Activated CD8-positive, alpha-beta T cell treated with anti-CD3 and anti-CD28 coated beads, Interleukin-2, amount 10 ng/mL, durations not matched to agents 7 days and 5 days (primary cell): ENCODE measurements around the gene PPP1CC. TPM values are rescaled to one million over a fixed set of nuclear protein-coding genes. Genes with fewer than 3 reads are reported as not detected.

Experiments
- ATAC-seq: fragments of 150-1000 bp; cut with Tn5 transposase; one replicate; pipeline ENCODE4 v1.10.0; 2021; ENCODE audit warnings: moderate library complexity
- CTCF ChIA-PET: fragments of 350-600 bp; sonication (Branson Sonifier 250); formaldehyde crosslinking; loops from one replicate; lab custom pipeline; 2021; ENCODE audit warnings: antibody characterized with exemption; lab: Charles Lee
- POLR2A ChIA-PET: fragments of 350-600 bp; sonication (Branson Sonifier 250); formaldehyde crosslinking; loops from one replicate; lab custom pipeline; 2021; ENCODE audit warnings: antibody characterized with exemption; lab: Charles Lee
- DNase-seq: peaks from one replicate; pipeline ENCODE4 v3.0.0-alpha.2; 2020
- H3K27ac Mint-ChIP-seq: one replicate; pipeline ENCODE4 v1.8.0; 2021; ENCODE audit warnings: mild to moderate bottlenecking, mixed read lengths
- H3K27me3 Mint-ChIP-seq: one replicate; pipeline ENCODE4 v1.8.0; 2021; ENCODE audit warnings: low read depth, mixed read lengths
- H3K36me3 Mint-ChIP-seq: one replicate; pipeline ENCODE4 v1.8.0; 2021; ENCODE audit warnings: low read depth, mixed read lengths
- H3K4me1 Mint-ChIP-seq: one replicate; pipeline ENCODE4 v1.8.0; 2021; ENCODE audit warnings: low read depth, mixed read lengths
- H3K4me3 Mint-ChIP-seq: one replicate; pipeline ENCODE4 v1.8.0; 2021; ENCODE audit warnings: mild to moderate bottlenecking, mixed read lengths
- H3K9me3 Mint-ChIP-seq: one replicate; pipeline ENCODE4 v1.8.0; 2022; ENCODE audit warnings: mixed read lengths; ENCODE audit not compliant: insufficient read depth
- total RNA-seq, 2 experiments: library from RNA; stranded (reverse); gene quantifications; one replicate each; pipeline ENCODE4 v1.2.3, GENCODE V29; 2021

The PPP1CC gene
- total RNA-seq, 2 experiments from 2014 or later = 162 to 179 TPM

DNA sequence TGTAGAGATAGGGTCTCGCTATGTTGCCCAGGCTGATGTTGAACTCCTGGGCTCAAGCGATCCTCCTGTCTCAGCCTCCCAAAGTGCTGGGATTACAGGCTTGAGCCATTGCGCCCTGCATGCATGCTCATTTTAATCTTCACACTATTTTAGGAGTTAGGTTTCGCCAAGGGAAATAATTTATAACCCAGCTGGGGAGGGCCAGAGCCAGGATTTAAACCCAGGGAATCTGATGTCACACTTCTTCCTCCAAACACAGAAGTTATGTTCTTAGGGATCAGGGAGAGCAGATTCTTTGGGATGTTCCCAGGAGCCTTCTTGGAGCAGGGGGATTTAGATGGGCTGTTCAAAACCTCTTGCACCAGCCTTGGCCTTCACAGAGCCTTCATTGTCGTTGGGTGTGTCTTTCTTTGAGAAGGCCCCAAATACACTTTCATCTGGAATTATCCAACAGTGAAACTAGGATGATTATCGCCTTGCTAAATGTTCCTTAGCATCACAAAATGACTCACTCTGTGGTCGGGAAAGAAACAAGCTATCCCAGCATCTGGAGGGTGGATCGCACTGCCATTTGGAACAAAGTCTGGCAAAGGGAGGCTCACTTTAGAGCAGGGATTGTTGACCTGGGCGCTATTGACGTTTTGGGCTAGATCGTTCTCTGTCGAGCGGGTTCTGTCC, 8.2 kb upstream of the PPP1CC start:
- DNase-seq (no peak), ATAC-seq (no peak)
- ChIA-PET POLR2A (no interaction called here), CTCF (no interaction called here)
- no peak overlapping the region for H3K4me3 Mint-ChIP-seq
- no peaks in the 10 kb centered on the region for H3K36me3 Mint-ChIP-seq
- H3K27me3 Mint-ChIP-seq = peaks cover 2% of the 10 kb centered on the region
- no peaks in the 10 kb centered on the region for H3K9me3 Mint-ChIP-seq
- no peak overlapping the region for H3K27ac Mint-ChIP-seq
- no peaks in the 10 kb centered on the region for H3K4me1 Mint-ChIP-seq

DNA sequence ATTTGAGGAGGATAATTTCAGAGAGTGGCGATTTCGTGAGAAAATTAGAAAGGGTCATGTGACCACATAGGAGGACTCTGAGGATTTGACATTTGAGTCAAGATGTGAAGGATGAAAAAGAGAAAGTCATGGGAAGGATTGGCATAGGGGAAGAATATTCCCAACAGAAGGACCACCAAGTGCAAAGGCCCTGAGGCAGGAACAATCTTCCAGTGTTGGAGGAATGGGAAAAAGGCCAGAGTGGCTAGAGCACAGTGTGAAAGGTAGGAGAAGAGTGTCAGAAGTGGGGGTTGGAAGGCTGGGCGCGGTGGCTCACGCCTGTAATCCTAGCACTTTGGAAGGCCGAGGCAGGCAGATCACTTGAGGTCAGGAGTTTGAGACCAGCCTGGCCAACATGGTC, 3.9 kb upstream of the PPP1CC start:
- peaks cover 2% of the 10 kb centered on the region for H3K27me3 Mint-ChIP-seq
- H3K4me3 Mint-ChIP-seq = no peak overlapping the region
- H3K36me3 Mint-ChIP-seq = peaks cover 7% of the 10 kb centered on the region
- DNase-seq (no peak), ATAC-seq (no peak)
- H3K27ac Mint-ChIP-seq = no peak overlapping the region
- CTCF ChIA-PET = no interaction called here
- H3K9me3 Mint-ChIP-seq = no peaks in the 10 kb centered on the region
- H3K4me1 Mint-ChIP-seq = peaks cover 16% of the 10 kb centered on the region
- POLR2A ChIA-PET = interaction anchor here (0.5 kb wide), 1 partner anchor 172 kb away, joined by 3 read pairs; no protein-coding TSS in a partner anchor

DNA sequence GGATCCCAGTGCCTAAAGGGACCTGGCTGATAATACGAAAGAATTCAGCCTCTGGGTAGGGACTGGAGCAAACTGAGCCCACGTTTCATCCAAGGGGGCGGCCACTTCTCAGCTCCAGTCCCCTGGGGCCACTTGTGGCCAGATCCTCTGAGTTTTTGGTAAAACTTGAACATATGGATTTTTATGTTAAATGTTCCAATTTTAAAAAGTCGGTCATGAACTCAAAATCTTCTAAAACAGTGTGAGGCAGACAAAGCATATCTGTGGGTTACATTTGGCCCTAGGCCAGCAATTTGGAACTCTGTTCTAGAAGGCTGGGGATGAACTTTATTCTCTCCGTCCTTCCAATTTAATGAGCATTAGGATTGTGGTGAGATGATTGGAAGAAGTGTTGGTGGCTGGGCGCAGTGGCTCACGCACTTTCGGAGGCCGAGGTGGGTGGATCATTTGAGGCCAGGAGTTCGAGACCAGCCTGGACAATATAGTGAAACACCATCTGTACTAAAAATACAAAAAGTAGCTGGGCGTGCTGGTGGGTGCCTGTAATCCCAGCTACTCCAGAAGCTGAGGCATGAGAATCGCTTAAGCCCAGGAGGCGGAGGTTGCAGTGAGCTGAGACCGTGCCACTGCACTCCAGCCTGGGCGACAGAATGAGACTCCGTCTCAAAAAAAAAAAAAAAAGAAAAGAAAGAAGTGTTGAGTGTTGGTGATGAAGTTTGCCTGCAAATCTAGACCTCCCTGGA, 3.0 kb upstream of the PPP1CC start:
- Mint-ChIP-seq H3K27me3 (peaks cover under 1% of the 10 kb centered on the region), H3K36me3 (peaks cover 13% of the 10 kb centered on the region), H3K9me3 (no peaks in the 10 kb centered on the region), H3K27ac (no peak overlapping the region), H3K4me1 (peaks cover 17% of the 10 kb centered on the region), H3K4me3 (no peak overlapping the region)
- DNase-seq (no peak), ATAC-seq (no peak)
- POLR2A ChIA-PET = interaction anchor here (0.5 kb wide), 1 partner anchor 171 kb away, joined by 3 read pairs; no protein-coding TSS in a partner anchor
- CTCF ChIA-PET = interaction anchor here (0.7 to 1.1 kb wide), 2 partner anchors 30 to 144 kb away, joined by 3 read pairs; no protein-coding TSS in a partner anchor

DNA sequence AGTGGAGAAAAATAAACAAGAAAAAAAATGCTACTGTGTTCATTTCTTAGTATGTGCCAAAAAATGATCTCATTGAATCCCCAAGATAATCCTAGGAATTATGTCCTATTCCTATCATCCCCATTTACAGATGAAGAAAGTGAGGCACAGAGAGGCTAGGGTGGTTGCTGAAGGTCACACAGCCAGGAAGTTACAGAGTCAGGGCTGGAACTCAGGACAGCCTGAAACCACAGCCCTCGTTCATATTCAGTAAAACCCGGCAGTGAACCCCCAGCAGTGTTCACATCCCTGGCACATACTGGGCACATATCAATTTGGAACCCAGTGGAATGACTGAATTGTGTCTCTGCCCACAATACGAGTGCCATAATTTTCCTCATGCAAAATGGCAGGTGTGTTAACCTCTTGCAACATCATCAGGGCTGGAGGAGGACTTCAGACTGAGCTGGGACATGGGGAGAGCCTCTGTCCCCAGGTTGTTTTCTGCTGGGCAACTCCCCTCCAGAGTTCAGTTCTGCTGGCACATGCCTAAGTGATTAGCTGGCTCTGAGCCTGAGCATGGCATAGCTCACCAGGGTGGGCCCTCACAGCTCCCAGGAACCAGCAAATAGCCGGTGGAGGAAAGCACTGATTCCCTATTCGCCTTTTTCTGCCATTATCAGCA, 2.0 kb upstream of the PPP1CC start:
- no peak for DNase-seq
- ChIA-PET CTCF (interaction anchor here (1.0 to 1.1 kb wide), 2 partner anchors 12 to 31 kb away, joined by 3 read pairs; no protein-coding TSS in a partner anchor), POLR2A (no interaction called here)
- Mint-ChIP-seq H3K27ac (no peak overlapping the region), H3K27me3 (no peaks in the 10 kb centered on the region), H3K9me3 (no peaks in the 10 kb centered on the region), H3K4me1 (peaks cover 26% of the 10 kb centered on the region), H3K4me3 (no peak overlapping the region), H3K36me3 (peaks cover 21% of the 10 kb centered on the region)
- ATAC-seq = no peak

DNA sequence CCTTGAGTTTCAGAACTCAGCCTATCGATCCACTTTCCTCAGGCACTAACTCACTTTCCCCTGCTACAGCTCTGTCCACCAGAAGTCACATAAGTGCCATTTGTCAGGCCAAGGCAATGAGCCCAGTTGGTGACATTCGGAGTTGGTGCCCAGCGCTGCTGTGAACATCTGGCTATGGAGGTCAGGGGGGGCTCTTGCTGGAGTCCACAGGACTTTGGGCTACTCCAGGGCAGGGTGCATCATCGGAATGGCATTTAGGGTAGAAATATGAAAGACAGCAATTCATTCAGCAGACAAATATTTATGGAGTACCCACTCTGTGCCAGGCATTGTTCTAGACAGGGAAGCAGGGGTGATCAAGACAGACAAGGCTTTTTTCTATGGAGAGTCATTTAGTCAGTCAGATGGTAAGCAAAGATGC, 1.5 kb upstream of the PPP1CC start:
- peak overlapping the region; percentile 100 for H3K4me3 Mint-ChIP-seq
- no peaks in the 10 kb centered on the region for H3K27me3 Mint-ChIP-seq
- CTCF ChIA-PET = interaction anchor here (1.0 to 1.1 kb wide), 2 partner anchors 11 to 32 kb away, joined by 3 read pairs; no protein-coding TSS in a partner anchor
- ATAC-seq (no peak), DNase-seq (no peak)
- H3K4me1 Mint-ChIP-seq = peaks cover 32% of the 10 kb centered on the region
- POLR2A ChIA-PET = interaction anchor here (1.5 to 4.9 kb wide), 3 partner anchors 29 to 95 kb away, joined by 5 to 28 read pairs (median 5); no protein-coding TSS in a partner anchor
- H3K9me3 Mint-ChIP-seq = no peaks in the 10 kb centered on the region
- no peak overlapping the region for H3K27ac Mint-ChIP-seq
- H3K36me3 Mint-ChIP-seq = peaks cover 26% of the 10 kb centered on the region

DNA sequence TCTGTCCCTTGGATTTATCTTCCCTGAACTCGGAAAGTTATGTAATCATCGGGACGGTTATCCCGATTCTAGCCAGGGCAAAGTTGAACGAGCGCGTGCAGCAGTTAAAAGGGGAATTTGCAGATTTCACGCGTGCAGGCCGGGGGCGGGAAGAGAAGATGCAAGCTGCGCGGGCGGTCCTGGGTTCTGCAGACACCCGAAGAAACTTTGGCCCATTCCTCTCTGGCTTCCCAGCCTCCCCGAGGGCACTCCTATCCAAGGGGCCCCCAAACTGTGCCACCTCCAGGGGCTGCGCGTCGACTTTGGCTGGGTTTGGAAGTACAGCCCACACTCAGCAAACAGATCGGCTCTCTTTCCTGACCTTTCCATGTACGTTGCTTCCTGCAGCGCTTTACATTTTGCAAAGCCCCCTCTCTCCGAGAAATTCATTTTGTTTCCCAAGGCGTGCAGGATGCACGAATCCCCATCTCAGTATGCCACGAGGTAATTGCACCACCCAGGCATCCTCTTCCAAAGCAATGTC, 941 bp upstream of the PPP1CC start:
- ChIA-PET CTCF (interaction anchor here (0.7 kb wide), 1 partner anchor 144 kb away, joined by 3 read pairs; no protein-coding TSS in a partner anchor), POLR2A (interaction anchor here (0.6 to 4.9 kb wide), 8 partner anchors 13 to 162 kb away, joined by 3 to 28 read pairs (median 4); no protein-coding TSS in a partner anchor)
- Mint-ChIP-seq H3K27me3 (no peaks in the 10 kb centered on the region), H3K4me1 (peaks cover 36% of the 10 kb centered on the region), H3K27ac (peak overlapping the region; percentile 44), H3K9me3 (no peaks in the 10 kb centered on the region), H3K4me3 (peak overlapping the region; percentile 100), H3K36me3 (peaks cover 29% of the 10 kb centered on the region)
- DNase-seq = no peak
- no peak for ATAC-seq

DNA sequence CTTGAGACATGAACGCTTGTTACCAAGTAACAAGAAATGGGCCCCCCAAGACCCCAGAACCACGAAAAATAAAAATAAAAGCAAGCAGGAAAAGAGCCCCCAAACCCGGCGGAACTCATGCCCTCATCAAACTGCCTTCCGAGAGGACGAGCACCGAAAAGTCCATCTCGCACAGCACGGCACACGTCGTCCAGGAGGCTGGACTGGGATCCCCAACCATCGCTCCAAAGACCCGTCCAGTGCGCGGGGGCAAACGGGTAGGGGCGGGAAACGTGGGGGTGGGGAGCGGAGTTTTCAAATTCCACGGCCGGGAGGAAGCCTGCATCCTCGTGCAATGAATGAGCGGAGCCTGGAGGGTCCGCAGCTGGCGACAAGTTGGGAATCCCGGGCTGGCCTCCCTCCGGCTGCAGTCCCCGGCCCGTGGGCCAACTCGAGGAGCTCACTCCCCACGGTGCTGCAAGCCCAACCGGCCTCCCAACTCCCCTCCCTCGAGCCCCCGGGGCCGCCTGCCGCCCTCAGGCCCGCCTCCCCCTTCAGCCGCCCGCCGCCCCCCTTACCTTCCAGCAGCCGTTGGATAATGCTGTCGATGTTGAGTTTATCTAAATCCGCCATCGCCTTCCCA, 484 bp downstream of the PPP1CC start:
- ChIA-PET POLR2A (interaction anchor here (0.9 to 4.9 kb wide), 8 partner anchors 11 to 292 kb away, joined by 3 to 28 read pairs (median 4); partner anchors contain the start of genes ARPC3 and TCTN1), CTCF (interaction anchor here (0.7 to 2.7 kb wide), 5 partner anchors 11 to 292 kb away, joined by 3 to 16 read pairs (median 6); partner anchors contain the start of gene ARPC3)
- Mint-ChIP-seq H3K27me3 (no peaks in the 10 kb centered on the region), H3K4me3 (peak overlapping the region; percentile 100), H3K4me1 (peaks cover 49% of the 10 kb centered on the region), H3K9me3 (no peaks in the 10 kb centered on the region), H3K36me3 (peaks cover 38% of the 10 kb centered on the region), H3K27ac (peak overlapping the region; percentile 98)
- DNase-seq (peak; percentile 34), ATAC-seq (peak; percentile 25)

DNA sequence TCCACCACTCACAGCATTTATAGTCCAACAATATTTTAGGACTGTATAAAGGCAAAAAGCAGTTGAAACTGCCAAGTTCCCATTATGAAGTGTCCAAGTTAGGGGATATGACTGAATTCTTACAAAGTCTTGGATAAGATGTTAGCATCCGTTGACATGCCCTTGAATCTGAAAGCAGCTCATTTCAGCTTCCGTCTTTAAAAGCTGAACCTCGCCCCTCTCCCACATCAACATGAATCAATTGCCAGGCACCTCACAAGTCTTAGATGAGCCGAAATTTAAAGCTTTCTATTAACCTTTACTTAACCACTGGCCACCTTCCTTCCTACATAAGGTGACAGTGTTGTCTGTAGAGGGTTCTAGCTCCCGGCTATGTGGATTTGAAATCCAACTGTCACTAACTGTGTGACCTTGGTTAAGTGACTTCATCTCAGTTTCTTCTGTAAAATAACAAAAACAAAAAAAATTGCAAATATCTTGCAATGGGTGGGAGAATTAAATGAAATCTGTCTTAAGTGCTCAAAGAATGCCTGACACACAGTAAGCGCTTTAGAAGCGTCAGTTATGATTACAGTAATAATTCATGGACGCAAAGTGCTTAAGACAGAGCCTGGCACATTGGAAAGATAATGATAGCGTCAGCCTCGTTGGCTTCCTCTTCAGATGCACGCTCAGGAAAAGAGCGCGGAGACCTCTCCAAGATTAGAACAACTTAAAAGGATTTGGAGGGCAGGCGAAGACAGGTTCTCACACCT, 1.2 kb downstream of the PPP1CC start:
- DNase-seq (peak; percentile 52), ATAC-seq (peak; percentile 7)
- Mint-ChIP-seq H3K9me3 (no peaks in the 10 kb centered on the region), H3K4me3 (peak overlapping the region; percentile 100), H3K27me3 (no peaks in the 10 kb centered on the region), H3K27ac (peak overlapping the region; percentile 98), H3K4me1 (peaks cover 52% of the 10 kb centered on the region), H3K36me3 (peaks cover 40% of the 10 kb centered on the region)
- CTCF ChIA-PET = interaction anchor here (0.7 to 2.7 kb wide), 12 partner anchors 11 to 292 kb away, joined by 3 to 16 read pairs (median 6); partner anchors contain the start of genes ARPC3 and FAM216A
- POLR2A ChIA-PET = interaction anchor here (0.8 to 4.9 kb wide), 11 partner anchors 8 to 291 kb away, joined by 3 to 28 read pairs (median 3); partner anchors contain the start of genes ARPC3 and TCTN1

DNA sequence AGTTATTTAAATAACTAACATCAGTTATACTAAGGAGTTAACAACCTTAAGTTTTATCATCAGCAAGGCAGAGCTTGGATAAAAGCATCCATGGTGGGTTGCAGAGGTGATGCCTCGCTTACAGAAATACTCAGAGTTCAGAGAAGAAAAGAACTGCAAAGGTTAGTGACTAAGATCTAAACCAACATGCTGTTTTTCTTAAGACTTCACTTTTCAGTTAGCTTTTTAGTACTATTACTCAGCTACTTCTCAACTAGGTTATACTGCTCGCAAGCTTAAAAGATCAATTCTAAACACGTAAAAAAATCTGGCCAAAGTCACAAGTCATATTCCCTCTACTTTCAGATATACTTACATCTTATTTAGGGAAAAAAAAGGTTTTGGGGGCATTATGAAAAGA, 2.8 kb downstream of the PPP1CC start:
- peaks cover 61% of the 10 kb centered on the region for H3K4me1 Mint-ChIP-seq
- ChIA-PET CTCF (interaction anchor here (0.9 to 2.7 kb wide), 10 partner anchors 9 to 272 kb away, joined by 3 to 16 read pairs (median 4); partner anchors contain the start of genes FAM216A, GPN3 and TCTN1), POLR2A (interaction anchor here (0.9 to 4.9 kb wide), 2 partner anchors 10 to 38 kb away, joined by 3 to 28 read pairs; no protein-coding TSS in a partner anchor)
- H3K27ac Mint-ChIP-seq = peak overlapping the region; percentile 78
- no peaks in the 10 kb centered on the region for H3K9me3 Mint-ChIP-seq
- H3K27me3 Mint-ChIP-seq = no peaks in the 10 kb centered on the region
- DNase-seq (no peak), ATAC-seq (no peak)
- H3K36me3 Mint-ChIP-seq = peaks cover 52% of the 10 kb centered on the region
- peak overlapping the region; percentile 100 for H3K4me3 Mint-ChIP-seq

DNA sequence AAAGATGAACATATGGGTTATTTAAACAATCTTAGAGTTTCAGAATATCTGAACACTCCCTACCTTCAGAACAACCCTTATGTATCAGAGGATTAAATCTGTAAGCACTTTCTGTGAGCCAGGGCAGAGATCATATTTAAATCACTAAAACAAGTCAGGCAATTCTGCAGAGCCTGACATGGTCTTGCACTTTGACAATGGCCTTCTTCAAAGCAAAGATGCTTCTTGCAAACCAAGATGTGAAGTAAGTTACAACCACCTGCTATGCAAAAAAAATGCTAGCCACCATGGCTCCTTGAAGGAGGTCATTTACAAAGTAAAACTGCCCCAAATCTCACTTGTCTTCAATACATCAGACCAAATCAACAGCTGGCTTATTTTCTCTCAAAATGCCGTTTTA, 3.2 kb downstream of the PPP1CC start:
- peaks cover 54% of the 10 kb centered on the region for H3K36me3 Mint-ChIP-seq
- CTCF ChIA-PET = interaction anchor here (0.9 to 2.7 kb wide), 10 partner anchors 9 to 271 kb away, joined by 3 to 16 read pairs (median 4); partner anchors contain the start of genes FAM216A, GPN3 and TCTN1
- no peak for ATAC-seq
- peaks cover 64% of the 10 kb centered on the region for H3K4me1 Mint-ChIP-seq
- H3K27me3 Mint-ChIP-seq = no peaks in the 10 kb centered on the region
- H3K4me3 Mint-ChIP-seq = peak overlapping the region; percentile 100
- H3K27ac Mint-ChIP-seq = peak overlapping the region; percentile 78
- H3K9me3 Mint-ChIP-seq = no peaks in the 10 kb centered on the region
- POLR2A ChIA-PET = interaction anchor here (0.9 to 4.9 kb wide), 2 partner anchors 9 to 39 kb away, joined by 3 to 28 read pairs; no protein-coding TSS in a partner anchor
- DNase-seq = no peak
